ENCODE results near the gene SLC12A9.

SLC12A9 gene

DNA sequence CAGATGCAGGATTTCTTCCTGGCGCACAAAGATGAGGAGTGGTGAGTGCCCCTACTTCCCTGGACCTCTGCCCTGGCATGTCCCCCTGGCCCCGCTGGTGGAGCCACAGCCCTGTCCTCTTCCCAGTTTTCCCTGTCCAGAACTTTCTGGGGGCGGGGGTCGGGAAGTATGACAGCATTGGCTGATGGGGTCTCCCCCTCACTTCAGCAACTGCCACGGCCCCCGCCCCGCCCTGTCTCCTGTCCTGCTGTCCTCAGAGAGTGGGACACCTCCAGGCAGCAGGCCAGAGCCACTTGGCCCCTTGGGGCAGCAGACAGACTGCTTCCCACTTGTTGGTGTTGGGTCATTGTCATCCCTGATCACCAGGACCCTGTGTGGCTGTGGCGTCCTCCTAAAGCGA lies 29.7 kb downstream of the SLC12A9 start:
- DNase-seq (ENCODE audit: low read depth in 2 of 2, low spot score in 1 of 2): no peak

DNA sequence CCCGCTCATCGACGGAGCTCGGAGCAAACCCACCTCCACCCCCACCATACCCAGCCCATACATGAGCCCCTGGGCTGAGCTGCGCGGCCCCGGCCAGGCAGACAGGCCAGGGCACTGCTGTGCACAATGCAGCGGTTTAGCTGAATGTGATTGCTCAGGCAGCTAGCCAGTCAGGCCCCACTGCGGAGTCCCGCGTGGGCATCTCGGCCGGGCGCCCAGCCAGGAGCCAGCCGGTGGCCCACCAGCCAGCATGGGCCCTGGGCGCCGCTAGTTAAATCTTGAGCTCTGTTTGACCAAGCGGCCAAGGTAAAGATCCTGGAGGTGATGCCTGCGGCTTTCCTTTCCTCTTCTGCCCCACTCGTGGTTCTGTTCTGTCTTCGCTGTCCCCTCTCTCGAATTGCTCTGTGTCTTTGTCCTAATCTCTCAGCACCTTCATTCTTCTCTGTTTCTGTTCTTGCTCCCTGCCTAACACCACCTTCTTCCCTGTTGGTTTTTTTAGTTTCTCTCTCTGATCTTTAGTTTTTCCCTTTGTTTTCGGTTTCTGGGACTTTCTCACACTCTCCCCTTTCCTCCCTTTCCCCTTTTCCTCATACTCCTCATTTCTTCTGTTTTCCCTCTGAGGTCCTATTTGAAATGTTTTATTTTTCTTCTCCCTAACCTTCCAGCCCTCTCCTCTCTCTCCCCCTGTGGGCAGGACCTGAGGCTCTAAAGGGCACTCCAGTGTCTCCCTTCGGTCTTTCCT lies 30.4 kb downstream of the SLC12A9 start:
- DNase-seq (ENCODE audit: low read depth in 2 of 2, low spot score in 1 of 2): no peak

- no peak for DNase-seq (ENCODE audit: low read depth in 2 of 2, low spot score in 1 of 2)
Measured at GRCh38 chr7:100884736-100885439, 32.4 kb downstream of the SLC12A9 start.

DNA sequence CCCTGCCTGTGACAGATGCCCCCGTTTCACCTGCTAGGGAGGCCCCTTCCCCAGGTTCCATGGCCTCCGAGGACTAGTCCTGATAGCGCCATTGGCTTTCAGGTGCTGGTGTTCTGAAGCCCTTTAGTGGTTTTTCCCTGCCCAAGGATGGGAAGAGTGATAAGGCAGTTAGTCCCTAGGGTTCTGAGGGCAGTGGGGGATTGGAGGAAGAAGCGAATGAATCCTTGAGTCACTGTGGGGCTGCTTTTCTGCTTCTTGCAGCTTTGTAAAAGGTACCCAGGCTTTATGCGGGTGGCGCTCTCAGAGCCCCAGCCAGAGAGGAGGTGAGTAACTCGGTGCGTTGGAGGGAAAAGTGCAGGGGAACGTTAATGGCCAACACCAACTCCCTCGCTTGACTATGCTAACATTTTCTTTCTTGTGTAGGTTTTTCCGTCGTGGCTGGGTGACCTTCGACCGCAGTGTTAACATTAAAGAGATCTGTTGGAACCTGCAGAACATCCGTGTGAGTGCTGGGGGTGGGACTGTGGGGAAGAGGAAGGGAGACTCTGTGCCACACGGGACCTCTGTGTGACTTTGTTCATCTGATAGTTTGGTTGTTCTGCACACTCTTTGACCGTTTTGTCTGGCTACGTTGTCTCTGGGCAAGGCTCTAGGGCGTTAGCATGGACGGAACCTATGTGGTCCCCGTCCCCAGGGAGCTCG lies 33.1 kb downstream of the SLC12A9 start:
- no peak for DNase-seq (ENCODE audit: low read depth in 2 of 2, low spot score in 1 of 2)

- DNase-seq (ENCODE audit: low read depth in 2 of 2, low spot score in 1 of 2): no peak
Measured at GRCh38 chr7:100886142-100886935, 33.8 kb downstream of the SLC12A9 start.

DNA sequence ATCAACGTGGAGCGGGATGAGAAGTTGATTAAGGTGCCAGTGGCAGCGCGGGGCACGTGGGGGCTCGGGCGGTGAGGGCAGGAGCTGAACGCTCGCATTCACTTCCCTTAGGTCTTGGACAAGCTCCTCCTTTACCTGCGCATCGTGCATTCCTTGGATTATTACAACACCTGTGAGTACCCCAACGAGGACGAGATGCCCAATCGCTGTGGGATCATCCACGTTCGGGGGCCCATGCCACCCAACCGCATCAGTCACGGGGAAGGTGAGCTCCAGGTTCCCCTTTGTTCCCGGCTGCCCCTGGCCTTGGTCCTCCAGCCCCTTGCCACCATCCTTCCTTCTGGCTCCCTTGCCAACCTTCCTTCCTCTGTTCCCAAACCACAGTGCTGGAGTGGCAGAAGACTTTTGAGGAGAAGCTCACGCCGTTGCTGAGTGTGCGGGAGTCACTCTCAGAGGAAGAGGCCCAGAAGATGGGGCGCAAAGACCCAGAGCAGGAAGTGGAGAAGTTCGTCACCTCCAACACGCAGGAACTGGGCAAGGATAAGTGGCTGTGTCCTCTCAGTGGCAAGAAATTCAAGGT lies 34.5 kb downstream of the SLC12A9 start:
- no peak for DNase-seq (ENCODE audit: low read depth in 2 of 2, low spot score in 1 of 2)

- DNase-seq (ENCODE audit: low read depth in 2 of 2, low spot score in 1 of 2): no peak
Measured at GRCh38 chr7:100887516-100888290, 35.2 kb downstream of the SLC12A9 start.

GRCh38 chr7:100888291-100888987 lies 35.9 kb downstream of the SLC12A9 start:
- DNase-seq (ENCODE audit: low read depth in 2 of 2, low spot score in 1 of 2): no peak

- no peak for DNase-seq (ENCODE audit: low read depth in 2 of 2, low spot score in 1 of 2)
Measured at GRCh38 chr7:100888988-100889750, 36.7 kb downstream of the SLC12A9 start, which contains the start of gene UFSP1. Gene UFSP1, minus strand, starts transcription at chr7:100889715. Its CDS starts 444 bp downstream, at chr7:100889271.

- DNase-seq (ENCODE audit: low read depth in 2 of 2, low spot score in 1 of 2): no peak
Measured at GRCh38 chr7:100890653-100891567, 38.4 kb downstream of the SLC12A9 start.

DNA sequence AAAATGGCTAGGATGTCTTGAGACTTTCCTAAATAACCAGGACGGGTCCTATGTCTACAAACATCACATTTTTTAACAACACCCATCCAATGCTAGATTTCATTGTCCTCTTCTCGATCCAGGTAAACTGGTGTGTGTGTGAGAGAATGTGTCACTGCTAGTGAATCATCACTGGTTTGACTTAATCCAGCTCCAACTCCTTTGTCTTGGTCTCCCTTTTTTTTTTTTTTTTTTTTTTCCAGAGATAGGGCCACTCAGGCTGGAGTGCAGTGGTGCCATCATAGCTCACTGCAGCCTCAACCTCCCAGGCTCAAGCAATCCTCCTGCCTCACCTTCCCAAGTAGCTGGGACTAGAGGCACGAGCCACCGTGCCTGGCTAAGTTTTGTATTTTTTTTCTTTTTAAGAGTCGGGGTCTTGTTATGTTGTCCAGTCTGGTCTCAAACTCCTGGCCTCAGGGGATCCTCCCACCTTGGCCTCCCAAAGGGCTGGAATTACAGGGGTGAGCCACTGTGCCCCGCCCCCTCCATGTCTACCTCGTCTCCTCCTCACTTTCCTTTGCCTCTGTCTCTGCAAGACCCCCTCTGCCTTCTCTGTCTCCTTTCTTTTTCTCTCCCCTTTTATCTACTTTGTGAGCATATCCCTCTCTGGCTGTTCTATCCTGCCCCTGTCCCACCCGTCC lies 39.2 kb downstream of the SLC12A9 start:
- DNase-seq (ENCODE audit: low read depth in 2 of 2, low spot score in 1 of 2): no peak

DNA sequence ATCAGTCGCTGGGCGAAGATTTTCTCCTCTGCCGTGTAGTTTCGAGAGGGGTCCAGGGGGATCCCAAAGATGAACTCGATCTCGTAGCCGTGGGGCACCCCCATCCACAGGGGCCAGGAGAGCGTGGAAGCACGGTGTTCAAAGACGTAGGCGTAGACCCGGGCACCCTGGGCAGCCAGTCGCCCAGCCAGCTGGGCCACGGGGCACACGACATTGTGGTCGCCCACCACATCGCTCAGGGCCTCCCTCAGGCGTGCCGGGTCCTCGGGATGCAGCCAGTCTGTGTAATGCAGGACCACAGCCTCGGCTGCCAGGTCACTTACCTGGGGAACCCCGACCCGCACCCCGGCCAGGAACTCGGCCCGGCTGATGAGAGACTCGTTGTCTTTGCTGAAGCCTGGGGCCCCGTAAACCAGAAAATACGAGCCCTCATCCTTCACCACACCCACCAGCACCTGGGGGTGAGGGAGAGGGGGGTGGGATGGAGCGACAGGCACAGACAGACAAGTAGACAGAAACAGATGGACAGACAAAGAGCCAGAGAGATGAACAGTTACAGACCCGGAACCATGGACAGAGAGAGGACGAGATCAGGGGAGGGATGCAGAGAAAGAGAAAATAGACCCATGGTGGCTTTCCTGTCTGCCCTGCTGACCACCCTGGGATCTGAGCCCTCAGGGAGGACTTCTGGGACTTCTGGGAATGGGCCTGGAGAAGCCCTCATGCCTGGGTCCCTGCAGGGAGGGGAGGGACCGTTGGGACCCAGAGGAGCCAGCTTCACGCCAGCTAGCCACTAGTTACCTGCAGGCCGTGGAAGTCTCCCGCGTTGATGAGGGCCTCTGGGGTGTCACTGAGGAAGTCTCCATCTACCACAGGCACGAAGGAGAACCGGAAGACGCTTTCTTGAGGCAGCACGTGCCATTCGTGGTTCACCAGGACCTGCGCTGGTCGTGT lies 40.1 kb downstream of the SLC12A9 start:
- DNase-seq (ENCODE audit: low read depth in 2 of 2, low spot score in 1 of 2): no peak

DNA sequence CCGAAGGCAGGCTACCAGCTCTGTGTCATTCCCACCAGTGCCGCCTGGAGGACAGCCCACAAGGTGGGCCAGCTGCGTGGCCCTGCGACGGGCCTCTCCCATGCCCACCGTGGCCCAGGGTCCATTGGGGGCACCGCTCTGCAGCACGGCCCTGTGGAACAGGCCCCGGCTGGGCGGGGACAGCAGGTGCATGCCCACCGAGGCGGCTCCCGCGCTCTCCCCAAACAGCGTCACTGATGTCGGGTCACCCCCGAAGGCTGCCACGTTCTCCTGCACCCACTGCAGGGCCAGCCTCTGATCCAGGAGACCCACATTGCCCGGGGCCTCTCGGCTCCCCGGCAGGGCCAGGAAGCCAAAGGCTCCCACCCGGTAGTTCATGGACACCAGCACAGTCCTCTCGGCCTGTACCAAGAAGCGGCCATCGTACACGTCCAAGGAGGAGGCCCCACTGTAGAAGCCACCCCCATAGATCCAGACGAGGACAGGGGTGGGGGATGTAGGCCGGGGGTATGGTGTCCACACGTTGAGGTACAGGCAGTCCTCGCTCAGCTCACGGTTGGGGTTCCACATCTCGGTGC lies 40.9 kb downstream of the SLC12A9 start:
- no peak for DNase-seq (ENCODE audit: low read depth in 2 of 2, low spot score in 1 of 2)

DNA sequence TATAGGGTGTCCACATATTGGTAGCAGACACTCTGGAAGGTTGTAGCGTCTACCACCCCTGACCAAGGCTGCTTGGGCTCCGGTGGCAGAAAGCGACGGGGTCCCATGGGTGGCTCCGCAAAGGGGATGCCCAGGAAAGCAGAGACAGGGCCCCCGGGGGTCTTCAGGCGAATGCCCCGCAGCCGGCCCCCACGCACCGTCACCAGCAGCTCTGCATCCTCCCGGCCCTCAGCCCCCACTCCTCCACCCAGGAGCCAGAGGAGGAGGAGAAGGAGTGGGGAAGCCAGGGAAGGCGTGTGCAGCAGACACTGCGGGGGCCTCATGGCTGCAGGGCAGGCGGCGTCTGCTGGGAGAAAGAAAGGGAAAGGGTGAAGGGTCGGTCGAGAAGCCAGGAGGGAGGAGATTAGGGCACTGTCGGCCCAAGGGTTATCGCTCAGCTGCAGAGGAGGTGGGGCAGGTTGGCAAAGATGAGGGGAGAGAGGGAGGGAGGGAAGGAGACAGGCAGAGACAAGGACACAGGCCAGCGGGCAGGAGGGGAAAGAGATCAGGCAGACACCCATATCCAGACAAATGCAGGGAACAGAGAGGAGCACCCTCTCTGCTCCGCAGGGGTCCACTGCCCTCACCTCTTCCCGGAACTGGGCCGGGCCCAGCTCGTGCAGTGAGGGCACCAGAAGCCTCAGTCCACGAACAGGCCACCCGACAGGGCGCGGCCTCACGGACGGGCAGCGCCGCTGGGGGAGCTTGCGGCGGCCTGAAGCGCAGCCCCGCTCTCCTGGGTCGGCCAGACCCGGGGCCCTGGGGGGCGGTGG lies 41.6 kb downstream of the SLC12A9 start:
- no peak for DNase-seq (ENCODE audit: low read depth in 2 of 2, low spot score in 1 of 2)

All from stimulated activated CD8-positive, alpha-beta memory T cell treated with anti-CD3 and anti-CD28 coated beads, Interleukin-4, amount 100 ng/mL, for 4 hours (primary cell).